IPS-NIHi7 (cell line): Measurements from ENCODE around the gene DDHD1.
"Not testable (repeated sequence)": the region's sequence is repeated elsewhere in the genome, so short reads cannot be mapped to it uniquely, and the experiment has no call there.

Experiments
- DNase-seq: peaks from one replicate; pipeline ENCODE4 v3.0.0; 2012; ENCODE audit warnings: mixed read lengths; ENCODE audit errors: extremely low spot score

DDHD1 gene

GRCh38 chr14:53152184-53152886, 788 bp downstream of the DDHD1 start:
- DNase-seq, result peak; percentile 33

DNA sequence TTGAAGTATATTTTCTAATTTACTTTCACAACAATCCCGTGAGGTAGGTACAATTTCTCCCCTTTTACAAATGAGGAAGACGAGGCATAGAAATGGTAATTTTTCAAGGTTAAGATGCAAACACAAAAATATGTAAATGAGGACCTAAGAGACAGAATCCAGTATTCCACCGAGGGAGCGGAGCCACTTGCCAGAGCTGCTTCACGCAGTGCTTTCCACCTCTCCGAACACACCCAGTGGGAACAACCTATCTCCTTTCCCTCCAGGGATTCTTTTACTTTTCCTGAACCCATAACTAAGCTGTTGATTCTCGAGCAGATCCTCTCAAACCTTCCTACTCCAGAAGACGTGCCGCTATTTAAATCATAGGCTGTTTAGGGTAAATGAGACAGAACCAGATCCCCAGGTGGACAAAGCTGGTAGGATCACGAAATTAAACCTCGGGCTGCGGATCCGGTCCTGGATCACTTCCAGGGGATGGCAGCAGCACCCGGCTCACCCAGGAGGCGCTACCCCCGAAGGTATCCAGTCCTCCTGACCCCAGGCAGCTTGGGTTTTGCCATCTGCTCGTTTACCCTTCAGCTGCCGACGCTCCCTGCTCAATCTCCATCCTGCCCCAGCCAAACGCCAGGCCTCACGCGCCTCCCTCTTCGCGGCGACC, 1.5 kb downstream of the DDHD1 start:
- DNase-seq, result peak; percentile 73

- DNase-seq, result no peak
Measured at GRCh38 chr14:53149668-53150316, 3.3 kb downstream of the DDHD1 start.

DNA sequence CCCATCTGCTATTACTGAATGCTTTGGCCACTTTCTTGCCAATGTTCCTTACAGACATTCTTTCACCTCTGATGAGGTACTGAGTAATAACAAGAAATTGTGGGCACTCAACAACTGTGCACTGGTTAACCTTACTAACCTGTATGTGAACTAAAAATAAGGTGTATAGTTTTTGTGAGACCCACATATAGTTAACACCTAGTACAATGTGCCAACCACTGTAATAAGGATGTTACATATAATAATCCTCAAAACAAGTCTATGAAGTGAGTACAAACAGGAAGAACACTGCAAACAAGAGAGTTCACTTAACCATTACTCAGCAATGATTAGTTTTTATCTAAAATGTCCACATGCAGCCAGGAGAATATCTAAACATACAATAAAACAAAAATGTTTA, 4.5 kb downstream of the DDHD1 start:
- no peak for DNase-seq

DNA sequence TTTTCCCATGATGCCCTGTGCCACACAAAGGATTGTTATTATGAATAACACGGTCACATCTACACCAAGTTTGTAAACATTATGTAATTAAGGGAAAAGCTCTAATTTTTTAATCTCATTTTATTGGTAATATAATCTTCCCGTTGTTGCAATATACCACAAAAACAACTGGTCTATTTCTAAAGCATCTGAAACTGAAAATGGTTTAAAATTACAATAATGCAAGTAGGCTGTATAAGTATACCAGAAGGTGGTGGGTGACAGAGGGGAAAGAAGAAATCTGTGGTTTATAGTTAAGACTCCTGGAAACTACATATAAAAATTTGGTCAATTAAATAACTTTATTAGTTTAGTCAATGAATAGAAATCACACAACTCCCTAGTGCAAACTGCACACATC, 5.2 kb downstream of the DDHD1 start:
- DNase-seq, result no peak

DNA sequence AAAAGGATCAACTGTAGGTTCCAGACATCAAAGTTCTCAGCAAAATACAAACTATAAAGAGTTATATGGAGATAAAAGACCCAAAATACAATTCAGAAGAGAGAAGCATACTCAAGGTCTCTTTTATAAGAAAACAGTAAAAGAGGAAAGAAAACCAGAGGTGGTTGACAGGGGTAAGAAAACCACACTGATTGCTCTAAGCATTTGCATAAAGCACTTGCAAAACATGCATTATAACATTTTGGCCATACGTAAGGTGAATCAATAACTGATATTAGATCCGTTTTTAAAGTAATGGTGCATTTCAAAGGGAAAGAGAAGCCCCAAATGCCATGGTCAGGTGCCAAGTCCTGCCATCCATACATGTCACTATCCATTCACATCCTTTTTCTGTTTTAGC, 5.9 kb downstream of the DDHD1 start:
- DNase-seq, result no peak

- DNase-seq, result no peak
Measured at GRCh38 chr14:53146739-53147138, 6.4 kb downstream of the DDHD1 start.

DNA sequence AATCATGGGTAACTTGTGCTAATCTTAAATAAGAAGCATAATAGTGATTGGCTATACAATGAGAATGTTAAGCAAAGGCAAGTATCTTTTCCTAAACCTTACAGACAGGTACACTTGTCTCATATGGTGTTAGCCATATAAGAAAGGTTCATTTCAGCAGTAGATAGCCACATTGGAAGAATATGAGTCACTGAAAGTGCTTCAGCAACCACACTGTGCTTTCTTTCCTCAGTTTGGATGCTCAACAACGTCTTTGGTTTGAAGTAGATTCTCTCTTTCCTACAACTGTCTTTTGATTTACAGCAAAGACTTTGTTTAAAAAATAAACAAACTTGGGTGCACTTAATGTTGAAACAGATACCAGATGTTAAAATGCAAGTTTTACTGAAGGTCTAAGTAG, 8.9 kb downstream of the DDHD1 start:
- no peak for DNase-seq

- DNase-seq, result no peak
Measured at GRCh38 chr14:53140585-53140984, 12.5 kb downstream of the DDHD1 start.

DNA sequence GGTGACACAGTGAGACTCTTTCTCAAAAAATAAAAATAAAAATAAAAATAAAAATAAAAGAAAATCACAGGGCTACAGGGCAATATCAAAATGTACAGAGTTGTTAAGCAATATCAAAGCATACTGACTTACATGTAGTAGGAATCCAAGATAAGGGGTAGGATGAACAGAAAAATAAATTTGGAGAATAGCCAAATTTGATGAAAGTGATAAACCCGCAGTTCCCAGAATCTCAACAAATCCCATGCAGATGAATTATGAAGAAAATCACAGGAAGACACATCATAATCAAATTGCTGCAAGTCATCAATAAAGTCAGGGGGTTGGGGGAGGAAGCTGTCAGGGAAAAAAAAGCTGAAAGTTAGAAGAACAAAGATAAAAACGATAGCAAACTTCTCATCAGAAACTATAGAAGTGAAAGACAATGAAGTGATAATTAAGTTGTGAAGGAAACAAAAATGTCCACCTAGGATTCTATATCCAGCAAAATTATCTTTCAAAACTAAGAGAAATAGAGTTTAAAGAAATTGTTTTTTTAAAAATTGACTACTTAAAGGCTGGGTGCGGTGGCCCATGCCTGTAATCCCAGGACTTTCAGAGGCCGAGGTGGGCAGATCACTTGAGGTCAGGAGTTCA, 15.4 kb downstream of the DDHD1 start:
- DNase-seq, result no peak

DNA sequence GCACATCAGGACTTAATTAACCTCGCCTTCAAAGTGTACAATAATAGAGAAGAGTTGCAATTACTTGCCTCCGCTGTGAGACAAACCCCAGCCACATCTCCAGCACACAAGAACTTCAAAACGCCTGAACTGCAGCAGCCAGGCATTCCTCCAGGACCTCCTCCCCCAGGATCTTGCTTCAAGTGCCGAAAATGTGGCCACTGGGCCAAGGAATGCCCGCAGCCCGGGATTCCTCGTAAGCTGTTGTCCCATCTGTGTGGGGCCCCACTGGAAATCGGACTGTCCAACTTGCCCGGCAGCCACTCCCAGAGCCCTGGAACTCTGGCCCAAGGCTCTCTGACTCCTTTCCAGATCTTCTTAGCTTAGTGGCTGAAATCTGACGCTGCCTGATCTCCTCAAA, 22.6 kb downstream of the DDHD1 start:
- DNase-seq, result not testable (repeated sequence)

GRCh38 chr14:53128303-53129028, 24.7 kb downstream of the DDHD1 start:
- DNase-seq, result no peak

DNA sequence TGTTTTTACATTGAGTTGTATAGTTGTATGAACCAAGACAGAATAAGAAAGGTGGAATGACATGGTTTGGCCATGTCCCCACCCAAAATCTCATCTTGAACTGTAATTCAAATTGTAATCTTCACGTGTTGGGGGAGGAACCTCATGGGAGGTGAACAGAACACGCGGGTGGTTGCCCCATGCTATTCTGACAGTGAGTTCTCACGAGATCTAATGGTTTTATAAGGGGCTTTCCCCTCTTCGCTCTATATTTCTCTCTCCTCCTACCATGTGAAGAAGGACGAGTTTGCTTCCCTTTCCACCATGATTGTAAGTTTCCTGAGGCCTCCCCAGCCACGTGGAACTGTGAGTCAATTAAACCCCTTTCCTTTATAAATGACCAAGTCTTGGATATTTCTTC, 25.3 kb downstream of the DDHD1 start:
- DNase-seq, result no peak

DNA sequence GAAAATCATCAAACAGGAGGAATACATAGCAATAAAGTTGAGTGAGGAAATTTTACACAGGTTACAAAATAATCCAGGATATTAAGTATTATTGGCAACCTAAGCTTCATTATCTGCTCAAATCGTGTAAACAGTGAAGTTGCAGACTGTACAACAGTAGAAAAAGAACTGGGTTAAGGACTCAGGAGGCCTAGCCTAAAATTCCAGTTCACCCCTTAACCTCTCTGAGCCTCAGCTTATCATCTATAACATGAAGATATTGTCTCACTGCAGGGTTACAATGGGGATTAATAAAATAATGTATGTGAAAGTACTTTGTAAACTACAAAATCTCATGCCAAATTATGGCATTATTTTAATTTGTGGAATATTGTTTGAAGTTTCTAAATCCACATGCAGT, 26.0 kb downstream of the DDHD1 start:
- no peak for DNase-seq

- DNase-seq, result no peak
Measured at GRCh38 chr14:53126731-53127130, 26.4 kb downstream of the DDHD1 start.

- DNase-seq, result no peak
Measured at GRCh38 chr14:53124786-53125185, 28.3 kb downstream of the DDHD1 start.

GRCh38 chr14:53121419-53121818, 31.7 kb downstream of the DDHD1 start:
- DNase-seq, result not testable (repeated sequence)

GRCh38 chr14:53117479-53117878, 35.6 kb downstream of the DDHD1 start:
- not testable (repeated sequence) for DNase-seq

DNA sequence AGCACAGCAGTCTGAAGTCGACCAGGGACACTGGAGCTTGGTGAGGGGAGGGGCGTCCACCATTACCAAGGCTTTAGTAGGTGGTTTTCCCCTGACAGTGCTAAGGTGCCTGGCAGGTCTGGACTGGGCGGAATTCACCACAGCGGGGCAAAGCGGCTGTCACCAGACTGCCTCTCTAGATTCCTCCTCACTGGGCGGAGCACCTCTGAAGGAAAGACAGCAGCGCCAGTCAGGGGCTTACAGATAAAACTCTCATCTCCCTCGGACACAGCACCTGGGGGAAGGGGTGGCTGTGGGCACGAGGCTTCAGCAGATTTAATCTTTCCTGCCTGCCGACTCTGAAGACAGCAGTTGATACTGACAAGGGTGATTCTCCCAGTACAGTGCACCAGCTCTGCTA, 39.1 kb downstream of the DDHD1 start:
- DNase-seq, result no peak

DNA sequence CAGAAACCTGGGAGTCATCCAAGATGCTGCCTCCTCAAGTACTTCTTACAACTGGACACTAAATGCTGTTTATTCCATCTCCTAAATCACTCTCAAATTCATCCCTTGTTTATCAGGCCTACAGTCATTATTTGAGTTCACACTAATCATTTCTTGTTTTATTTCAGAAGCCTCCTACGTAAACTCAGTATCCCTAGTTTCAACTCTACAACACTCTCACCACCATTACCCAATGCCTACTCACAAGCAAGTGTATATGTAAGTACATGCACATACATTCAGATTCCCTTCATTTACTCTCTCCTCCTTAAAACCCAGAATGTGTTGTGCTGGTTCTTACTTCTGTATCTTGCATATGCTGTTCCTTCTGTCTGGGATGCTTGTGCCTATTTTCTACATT, 43.0 kb downstream of the DDHD1 start:
- no peak for DNase-seq

DNA sequence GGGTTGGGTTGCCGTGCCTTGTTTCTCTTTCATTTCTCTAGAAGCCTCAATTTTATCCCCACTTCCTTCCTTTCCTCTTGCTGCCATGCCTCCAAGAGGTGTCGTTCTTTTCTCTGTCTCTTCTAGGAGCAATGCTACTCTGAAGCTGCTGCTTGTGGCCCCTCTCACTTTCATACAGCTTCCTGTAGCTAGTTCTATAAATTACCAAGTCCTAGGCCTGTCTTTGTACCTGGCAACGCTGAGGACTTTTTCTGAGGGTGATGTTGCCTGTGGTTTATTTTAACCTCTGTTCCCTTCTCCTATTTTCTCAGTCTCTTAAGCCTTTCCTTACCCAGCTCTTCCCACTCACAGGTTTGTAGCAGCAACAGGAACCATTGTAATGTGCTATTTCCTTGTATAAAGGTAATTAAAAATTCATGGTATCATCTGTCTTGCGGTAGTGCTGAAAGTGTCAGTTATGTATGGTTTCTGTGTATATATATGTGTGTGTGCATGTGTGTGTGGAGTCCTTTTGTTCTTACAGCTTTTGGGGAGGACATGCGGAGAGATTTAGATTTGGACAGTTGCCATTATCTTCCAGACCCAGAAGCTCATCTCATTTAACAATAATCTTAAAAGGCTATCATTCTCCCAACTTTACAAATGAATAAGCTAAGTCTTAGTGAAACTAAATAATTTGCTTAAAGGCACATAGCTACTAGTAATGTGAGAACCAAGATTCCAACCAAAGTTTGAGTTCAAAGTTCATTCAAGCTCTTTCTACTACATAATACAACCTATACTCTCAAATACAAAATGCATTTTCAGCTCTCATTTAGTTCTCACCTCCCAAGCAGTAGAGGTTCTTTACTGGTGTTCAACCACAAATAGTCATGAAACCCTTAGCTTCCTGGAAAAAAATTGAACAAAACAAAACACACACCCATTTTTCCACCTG, 43.8 kb downstream of the DDHD1 start:
- DNase-seq, result no peak
